GM12878 (cell line): ENCODE results near the gene TYW3.

ENCODE experiments used
- CTCF ChIP-seq, 3 experiments: IDR thresholded peaks in 2 of 3; conservative IDR thresholded peaks in 1 of 3; 2 replicates each; pipeline ENCODE4 v1.5.1; 2011; ENCODE audit warnings: low read depth in 3 of 3, low read length in 3 of 3, mild to moderate bottlenecking in 3 of 3, control low read depth in 2 of 3, moderate library complexity in 2 of 3, inconsistent platforms in 1 of 3, mixed read lengths in 1 of 3; ENCODE audit not compliant: control insufficient read depth in 2 of 3, insufficient read depth in 1 of 3; ENCODE audit errors: extremely low read depth in 1 of 3
- EGR1 ChIP-seq, 2 experiments: IDR thresholded peaks; 1 replicate in 1 of 2; 2 replicates in 1 of 2; pipeline ENCODE4 v1.6.1; 2011 to 2012; ENCODE audit warnings: low read depth in 2 of 2, low read length in 2 of 2, borderline replicate concordance in 1 of 2, mild to moderate bottlenecking in 1 of 2, moderate library complexity in 1 of 2
- ESRRA ChIP-seq: IDR thresholded peaks from 2 replicates; pipeline ENCODE4 v1.6.1; 2012; ENCODE audit warnings: mild to moderate bottlenecking, low read length, improper control_type of control experiment
- JUND ChIP-seq: IDR thresholded peaks from 2 replicates; pipeline ENCODE4 v1.6.1; 2012; ENCODE audit warnings: low read depth, mild to moderate bottlenecking, low read length, improper control_type of control experiment, moderate library complexity
- MAX ChIP-seq: IDR thresholded peaks from 2 replicates; pipeline ENCODE4 v1.6.1; 2012; ENCODE audit warnings: low read depth, low read length, improper control_type of control experiment
- YY1 ChIP-seq: IDR thresholded peaks from 2 replicates; pipeline ENCODE4 v1.6.1; 2011; ENCODE audit warnings: low read depth, mild to moderate bottlenecking, low read length

DNA sequence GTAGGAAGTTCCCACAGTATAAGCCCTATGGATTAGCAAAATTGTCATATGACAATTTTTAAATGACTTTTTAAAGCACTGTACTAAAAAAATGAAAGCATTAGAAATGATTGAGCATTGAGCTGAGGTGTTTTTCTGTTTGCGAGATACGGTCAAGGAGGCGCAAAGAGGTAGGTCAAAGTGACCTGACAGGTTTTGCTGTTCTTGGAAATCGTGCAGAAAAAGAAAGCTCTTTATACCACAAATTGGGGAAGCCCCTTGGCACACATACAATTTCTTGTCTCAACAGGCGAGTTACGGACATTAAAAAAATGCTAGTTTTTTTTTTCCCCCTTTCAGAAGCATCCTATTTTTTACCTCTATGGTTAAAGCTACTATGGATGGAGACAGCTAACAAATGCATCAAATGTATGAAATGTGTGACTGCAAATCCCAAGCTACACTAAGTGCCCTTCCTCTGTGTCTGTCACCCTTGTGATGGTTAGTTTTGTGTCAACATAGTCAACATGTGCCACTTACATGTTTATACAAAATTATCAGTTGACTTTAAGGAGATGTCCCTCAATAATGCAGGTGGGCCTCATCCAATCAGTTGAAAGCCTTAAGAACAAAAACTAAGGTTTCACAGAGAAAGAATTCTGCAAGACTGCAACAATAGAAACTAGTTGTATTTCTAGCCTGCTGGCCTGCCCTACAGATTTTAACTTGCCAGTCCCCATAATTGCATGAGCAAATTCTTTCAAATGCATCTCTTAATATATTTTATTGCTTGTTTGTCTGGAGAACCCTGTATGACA, 29.4 kb upstream of the TYW3 start:
- TF ChIP-seq JUND (no peak), CTCF (IDR thresholded peaks at IDR 0.05 in 2 of 3, conservative IDR thresholded peaks at IDR 0.05 in 1 of 3; ENCODE audit: control insufficient read depth in 2 of 3, extremely low read depth in 1 of 3, insufficient read depth in 1 of 3, low read depth in 3 of 3, low read length in 3 of 3) (no peak), EGR1 (IDR thresholded peaks at IDR 0.05; ENCODE audit: borderline replicate concordance in 1 of 2, low read depth in 2 of 2, low read length in 2 of 2) (no peak), YY1 (no peak), ESRRA (no peak), MAX (no peak)
